ENCODE results near the gene CRYZL1. TPM values are rescaled to one million over a fixed set of nuclear protein-coding genes. Genes with fewer than 3 reads are reported as not detected.

Gene CRYZL1
- total and polyA plus RNA-seq, 10 donors, result 21.7 to 54.9 (median 33.6) TPM

DNA sequence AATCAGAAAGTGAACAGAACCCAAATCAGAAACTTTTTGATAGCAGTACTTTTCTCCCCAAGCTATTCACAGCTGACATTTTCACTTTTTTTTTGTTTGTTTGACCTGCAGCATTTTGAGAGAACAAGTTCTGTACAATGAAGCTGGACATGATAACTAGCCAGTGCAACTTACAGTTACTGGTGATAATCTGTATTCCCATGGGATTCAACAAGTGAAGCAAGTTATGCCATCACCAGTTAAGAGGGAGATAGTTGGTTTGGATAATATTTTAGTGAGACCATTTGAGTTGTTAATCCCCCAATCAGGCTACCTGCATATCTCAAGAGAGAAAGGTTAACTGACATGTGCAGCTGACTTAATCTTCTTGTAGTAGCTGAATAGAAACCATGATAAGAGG, 80.6 kb downstream of the CRYZL1 start:
- H3K4me1 ChIP-seq, result peaks cover 3 to 72% (median 25%) of the 10 kb centered on the region in 6 donors
- H3K27me3 ChIP-seq (replicated peaks in 1 of 7), result no peaks in the 10 kb centered on the region
- H3K4me3 ChIP-seq, result no peak overlapping the region
- H3K36me3 ChIP-seq, result peaks cover 5 to 100% (median 83%) of the 10 kb centered on the region in 6 donors
- DNase-seq, result no peak
- intact Hi-C loops (cut with DNase I; ENCODE audit: low total_unique reads), result no loop called here
- TF ChIP-seq POLR2AphosphoS5 (IDR thresholded peaks at IDR 0.05) (no peak), POLR2A (IDR thresholded peaks at IDR 0.05) (no peak)
- TF ChIP-seq, protein P1, sequence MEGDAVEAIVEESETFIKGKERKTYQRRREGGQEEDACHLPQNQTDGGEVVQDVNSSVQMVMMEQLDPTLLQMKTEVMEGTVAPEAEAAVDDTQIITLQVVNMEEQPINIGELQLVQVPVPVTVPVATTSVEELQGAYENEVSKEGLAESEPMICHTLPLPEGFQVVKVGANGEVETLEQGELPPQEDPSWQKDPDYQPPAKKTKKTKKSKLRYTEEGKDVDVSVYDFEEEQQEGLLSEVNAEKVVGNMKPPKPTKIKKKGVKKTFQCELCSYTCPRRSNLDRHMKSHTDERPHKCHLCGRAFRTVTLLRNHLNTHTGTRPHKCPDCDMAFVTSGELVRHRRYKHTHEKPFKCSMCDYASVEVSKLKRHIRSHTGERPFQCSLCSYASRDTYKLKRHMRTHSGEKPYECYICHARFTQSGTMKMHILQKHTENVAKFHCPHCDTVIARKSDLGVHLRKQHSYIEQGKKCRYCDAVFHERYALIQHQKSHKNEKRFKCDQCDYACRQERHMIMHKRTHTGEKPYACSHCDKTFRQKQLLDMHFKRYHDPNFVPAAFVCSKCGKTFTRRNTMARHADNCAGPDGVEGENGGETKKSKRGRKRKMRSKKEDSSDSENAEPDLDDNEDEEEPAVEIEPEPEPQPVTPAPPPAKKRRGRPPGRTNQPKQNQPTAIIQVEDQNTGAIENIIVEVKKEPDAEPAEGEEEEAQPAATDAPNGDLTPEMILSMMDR (IDR thresholded peaks at IDR 0.05 in 8 of 11, conservative IDR thresholded peaks at IDR 0.05 in 3 of 11), result no peak
- peak overlapping the region in 1 of 8 donors; percentile 4 for H3K27ac ChIP-seq
- H3K9me3 ChIP-seq, result no peaks in the 10 kb centered on the region

DNA sequence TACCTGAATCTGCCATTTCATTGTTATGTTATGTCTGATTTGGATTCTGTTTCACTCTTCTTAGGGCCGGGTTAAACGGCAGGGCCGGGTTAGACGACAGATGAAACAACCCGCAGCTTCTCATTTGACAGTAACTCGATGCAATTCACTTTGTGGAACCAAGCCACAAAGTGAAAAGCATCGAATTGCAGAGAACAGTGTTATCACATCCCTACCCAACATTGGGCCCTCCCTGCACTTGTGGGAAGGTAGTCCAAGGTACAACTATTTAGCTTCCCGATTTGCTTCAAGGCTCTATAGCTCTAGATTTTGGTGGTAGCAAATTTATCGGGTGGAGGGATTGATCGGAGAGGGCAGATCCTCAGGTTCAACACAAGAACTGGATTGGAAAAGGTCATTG, 81.7 kb downstream of the CRYZL1 start:
- Histone ChIP-seq H3K4me3 (no peak overlapping the region), H3K27me3 (replicated peaks in 1 of 7) (no peaks in the 10 kb centered on the region), H3K9me3 (no peaks in the 10 kb centered on the region), H3K4me1 (peaks cover 9 to 71% (median 34%) of the 10 kb centered on the region in 6 donors), H3K27ac (no peak overlapping the region), H3K36me3 (peaks cover 5 to 100% (median 83%) of the 10 kb centered on the region in 6 donors)
- 93 to 96% (median 94%) methylated on average over 10 of the region's 10 CpGs for WGBS, 5 donors
- DNase-seq, result no peak
- TF ChIP-seq, protein P1 (IDR thresholded peaks at IDR 0.05 in 8 of 11, conservative IDR thresholded peaks at IDR 0.05 in 3 of 11), result no peak
- TF ChIP-seq POLR2AphosphoS5 (IDR thresholded peaks at IDR 0.05), result peak in 1 of 3 donors; percentile 28
- no peak for TF ChIP-seq POLR2A (IDR thresholded peaks at IDR 0.05)
- intact Hi-C loops (cut with DNase I; ENCODE audit: low total_unique reads), result no loop called here

DNA sequence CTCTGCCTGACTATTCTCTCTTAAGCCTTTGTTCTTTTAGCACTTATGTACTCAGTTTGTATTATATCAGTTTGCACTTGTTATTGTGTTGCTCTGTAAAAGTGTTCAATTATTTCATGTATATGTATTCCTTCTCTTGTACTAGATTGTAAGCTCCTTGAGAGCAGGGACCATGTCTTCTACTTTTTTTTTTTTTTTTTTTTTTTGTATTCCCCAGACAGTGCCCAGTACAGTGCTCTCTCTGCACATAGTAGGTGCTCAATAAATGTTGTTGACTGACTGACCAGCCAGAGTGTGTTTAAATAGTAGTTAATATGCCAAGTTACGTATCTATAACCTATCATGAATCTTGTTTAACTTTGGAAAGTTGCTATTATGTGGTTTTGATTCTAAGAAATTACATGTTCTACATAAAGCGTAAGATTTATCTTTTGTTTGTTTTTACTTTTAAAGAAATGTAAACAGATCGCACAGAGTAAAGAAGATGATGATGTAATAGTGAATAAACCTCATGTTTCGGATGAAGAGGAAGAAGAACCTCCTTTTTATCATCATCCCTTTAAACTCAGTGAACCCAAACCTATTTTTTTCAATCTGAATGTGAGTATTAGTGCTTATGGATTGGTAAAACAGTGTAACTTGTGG, 82.6 kb downstream of the CRYZL1 start:
- intact Hi-C loops (cut with DNase I; ENCODE audit: low total_unique reads), result no loop called here
- no peak for DNase-seq
- no peaks in the 10 kb centered on the region for H3K9me3 ChIP-seq
- H3K27me3 ChIP-seq (replicated peaks in 1 of 7), result no peaks in the 10 kb centered on the region
- H3K27ac ChIP-seq, result no peak overlapping the region
- no peak overlapping the region for H3K4me3 ChIP-seq
- peaks cover 9 to 79% (median 37%) of the 10 kb centered on the region in 6 donors for H3K4me1 ChIP-seq
- WGBS, 5 donors, result 83 to 91% (median 88%) methylated on average over 4 of the region's 4 CpGs
- H3K36me3 ChIP-seq, result peaks cover 5 to 100% (median 85%) of the 10 kb centered on the region in 6 donors
- TF ChIP-seq POLR2A (IDR thresholded peaks at IDR 0.05), result no peak
- no peak for TF ChIP-seq POLR2AphosphoS5 (IDR thresholded peaks at IDR 0.05)
- TF ChIP-seq, protein P1 (IDR thresholded peaks at IDR 0.05 in 8 of 11, conservative IDR thresholded peaks at IDR 0.05 in 3 of 11), result no peak

DNA sequence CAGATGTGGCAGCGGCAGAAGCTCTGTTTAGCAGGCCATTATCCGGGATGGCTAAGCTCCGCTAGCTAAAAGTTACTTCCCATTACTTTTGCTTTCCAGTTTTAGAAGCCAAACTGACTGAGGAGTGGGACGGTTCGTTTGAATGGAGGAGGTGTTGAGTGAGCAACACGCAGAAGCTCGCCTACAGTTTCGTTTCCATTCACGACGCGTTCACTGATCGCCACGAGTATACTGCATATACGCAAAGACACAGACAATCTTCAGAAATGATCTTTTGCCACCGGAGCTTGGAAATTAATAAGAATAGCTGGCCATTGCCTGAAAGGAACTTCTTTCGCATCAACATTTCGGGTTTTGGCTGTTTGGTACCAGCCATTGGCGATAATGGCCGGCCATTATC, 84.1 kb downstream of the CRYZL1 start:
- no peak for DNase-seq
- H3K9me3 ChIP-seq, result no peaks in the 10 kb centered on the region
- 93 to 97% (median 97%) methylated on average over 19 of the region's 19 CpGs for whole genome bisulfite sequencing, 5 donors
- H3K36me3 ChIP-seq, result peaks cover 10 to 100% (median 88%) of the 10 kb centered on the region in 6 donors
- intact Hi-C loops (cut with DNase I; ENCODE audit: low total_unique reads), result no loop called here
- no peak overlapping the region for H3K4me3 ChIP-seq
- TF ChIP-seq, protein P1 (IDR thresholded peaks at IDR 0.05 in 8 of 11, conservative IDR thresholded peaks at IDR 0.05 in 3 of 11), result no peak
- TF ChIP-seq POLR2AphosphoS5 (IDR thresholded peaks at IDR 0.05), result no peak
- H3K4me1 ChIP-seq, result peaks cover 9 to 77% (median 31%) of the 10 kb centered on the region in 6 donors
- H3K27me3 ChIP-seq (replicated peaks in 1 of 7), result no peaks in the 10 kb centered on the region
- no peak overlapping the region for H3K27ac ChIP-seq

Data from spleen (tissue), 11 donors.